SK-N-SH (cell line): ENCODE data around the gene BMAL1. TPM values are rescaled to one million over a fixed set of nuclear protein-coding genes. Genes with fewer than 3 reads are reported as not detected.

ENCODE experiments used
- CTCF ChIA-PET: fragments of 300-600, 350-600 bp; formaldehyde crosslinking; extraction: SDS; loops from one replicate; lab custom pipeline; 2021; lab: Yijun Ruan, JAX
- POLR2A ChIA-PET: fragments of 350-600 bp; sonication (Branson Sonifier 250); formaldehyde crosslinking; extraction: SDS; loops from one replicate; lab custom pipeline; 2020; ENCODE audit warnings: antibody characterized with exemption, inconsistent platforms; lab: Yijun Ruan, JAX
- DNase-seq: peaks from one replicate; pipeline ENCODE4 v3.0.0; 2012
- H2AFZ ChIP-seq: fragments of 200-600 bp; sonication (generic); 2 replicates; pipeline ENCODE4 v1.8.1; 2016; ENCODE audit warnings: antibody characterized with exemption, mild to moderate bottlenecking, low read depth
- H3F3A ChIP-seq: fragments of 200-600 bp; sonication (generic); replicated peaks from 2 replicates; pipeline ENCODE3; 2016; ENCODE audit warnings: antibody characterized with exemption, mild to moderate bottlenecking; ENCODE audit not compliant: insufficient read depth
- H3K27ac ChIP-seq, 2 experiments: fragments of 200-500 bp in 1 of 2; fragments of 200-600 bp in 1 of 2; sonication (Bioruptor generic) in 1 of 2; sonication (generic), shearing (Covaris generic) in 1 of 2; 2 replicates each; pipeline versions ENCODE4 v1.5.1 to v1.6.1; 2014 to 2016; ENCODE audit warnings: low read depth in 2 of 2, inconsistent platforms in 1 of 2, low read length in 1 of 2, mild to moderate bottlenecking in 1 of 2, mixed read lengths in 1 of 2
- H3K27me3 ChIP-seq: fragments of 200-600 bp; sonication (generic), shearing (Covaris generic); 2 replicates; pipeline ENCODE4 v1.6.1; 2016; ENCODE audit warnings: mixed run types; ENCODE audit not compliant: insufficient read depth
- H3K36me3 ChIP-seq, 2 experiments: fragments of 200-500 bp in 1 of 2; fragments of 200-600 bp in 1 of 2; sonication (Bioruptor generic) in 1 of 2; sonication (generic) in 1 of 2; replicated peaks in 1 of 2; 2 replicates each; pipeline versions ENCODE3 to v1.5.1; 2014 to 2016; ENCODE audit warnings: low read length in 1 of 2, mild to moderate bottlenecking in 1 of 2; ENCODE audit not compliant: insufficient read depth in 2 of 2, control insufficient read depth in 1 of 2
- H3K4me1 ChIP-seq, 2 experiments: fragments of 200-500 bp in 1 of 2; fragments of 200-600 bp in 1 of 2; sonication (Bioruptor generic) in 1 of 2; sonication (generic), shearing (Covaris generic) in 1 of 2; 2 replicates each; pipeline versions ENCODE4 v1.5.1 to v1.6.1; 2014 to 2016; ENCODE audit warnings: low read depth in 1 of 2, low read length in 1 of 2, mixed run types in 1 of 2; ENCODE audit not compliant: insufficient read depth in 2 of 2, control insufficient read depth in 1 of 2
- H3K4me2 ChIP-seq: fragments of 200-600 bp; sonication (generic), shearing (Covaris generic); 2 replicates; pipeline ENCODE4 v1.6.1; 2017; ENCODE audit warnings: mixed run types
- H3K4me3 ChIP-seq, 2 experiments: fragments of 200-500 bp in 1 of 2; fragments of 200-600 bp in 1 of 2; sonication (Bioruptor generic) in 1 of 2; sonication (generic), shearing (Covaris generic) in 1 of 2; 2 replicates each; pipeline versions ENCODE4 v1.5.1 to v1.8.1; 2014 to 2016; ENCODE audit warnings: low read depth in 2 of 2, inconsistent platforms in 1 of 2, low read length in 1 of 2, mild to moderate bottlenecking in 1 of 2, mixed read lengths in 1 of 2, moderate library complexity in 1 of 2
- H3K79me2 ChIP-seq: fragments of 200-600 bp; sonication (generic); 2 replicates; pipeline ENCODE4 v1.8.1; 2017; ENCODE audit warnings: mild to moderate bottlenecking; ENCODE audit not compliant: insufficient read depth
- H3K9ac ChIP-seq: fragments of 200-600 bp; sonication (generic); 2 replicates; pipeline ENCODE4 v1.6.1; 2017; ENCODE audit warnings: mixed run types
- H3K9me2 ChIP-seq: fragments of 200-600 bp; sonication (generic); 2 replicates; pipeline ENCODE4 v1.6.1; 2017; ENCODE audit warnings: mixed run types
- H3K9me3 ChIP-seq: fragments of 200-600 bp; sonication (generic); 2 replicates; pipeline ENCODE4 v1.6.1; 2017; ENCODE audit warnings: mixed run types, mild to moderate bottlenecking, moderate library complexity
- H4K20me1 ChIP-seq: fragments of 200-600 bp; sonication (generic); 2 replicates; pipeline ENCODE4 v1.6.1; 2017; ENCODE audit warnings: mild to moderate bottlenecking, mixed run types; ENCODE audit not compliant: insufficient read depth
- CHD2 ChIP-seq: fragments of 150-350 bp; IDR thresholded peaks from 2 replicates; pipeline ENCODE4 v1.6.1; 2018; ENCODE audit warnings: low read length; ENCODE audit not compliant: partially characterized antibody
- ELF1 ChIP-seq: IDR thresholded peaks from 2 replicates; pipeline ENCODE4 v1.4.0; 2012
- EP300 ChIP-seq, 2 experiments: IDR thresholded peaks; 2 replicates each; pipeline versions ENCODE4 v1.4.0 to v1.6.1; 2012; ENCODE audit warnings: borderline replicate concordance in 1 of 2, low read depth in 1 of 2, low read length in 1 of 2
- EZH2phosphoT487 ChIP-seq: fragments of 200-600 bp; sonication (generic); IDR thresholded peaks from 2 replicates; pipeline ENCODE4 v1.6.1; 2017; ENCODE audit warnings: low read depth, mixed run types, mild to moderate bottlenecking, antibody characterized with exemption, moderate library complexity, borderline replicate concordance
- FOSL2 ChIP-seq: IDR thresholded peaks from 2 replicates; pipeline ENCODE4 v1.4.0; 2012; ENCODE audit warnings: low read depth, mild to moderate bottlenecking, moderate library complexity, borderline replicate concordance
- FOXJ3 ChIP-seq: sonication (generic); formaldehyde crosslinking; IDR thresholded peaks from 2 replicates; pipeline ENCODE4 v1.5.1; 2020; ENCODE audit warnings: mild to moderate bottlenecking, missing genetic modification reagents
- GABPA ChIP-seq: IDR thresholded peaks from 2 replicates; pipeline ENCODE4 v1.4.0; 2012; ENCODE audit warnings: low read depth, mild to moderate bottlenecking
- GATA2 ChIP-seq: sonication (generic); formaldehyde crosslinking; IDR thresholded peaks from 2 replicates; pipeline ENCODE4 v1.5.0; 2020; ENCODE audit warnings: mild to moderate bottlenecking, missing genetic modification reagents
- MEF2A ChIP-seq: IDR thresholded peaks from 2 replicates; pipeline ENCODE4 v1.4.0; 2012; ENCODE audit warnings: low read depth, borderline replicate concordance
- MXI1 ChIP-seq: IDR thresholded peaks from 2 replicates; pipeline ENCODE4 v1.6.1; 2012; ENCODE audit warnings: mild to moderate bottlenecking, low read depth, low read length, improper control_type of control experiment
- NFIC ChIP-seq: IDR thresholded peaks from 2 replicates; pipeline ENCODE4 v1.4.0; 2012; ENCODE audit warnings: borderline replicate concordance
- NRF1 ChIP-seq: IDR thresholded peaks from 2 replicates; pipeline ENCODE4 v1.6.1; 2012; ENCODE audit warnings: low read depth, mild to moderate bottlenecking, low read length
- POLR2AphosphoS5 ChIP-seq: IDR thresholded peaks from 2 replicates; pipeline ENCODE4 v1.6.1; 2012; ENCODE audit warnings: low read depth, low read length
- RAD21 ChIP-seq: IDR thresholded peaks from 2 replicates; pipeline ENCODE4 v1.6.1; 2012; ENCODE audit warnings: mild to moderate bottlenecking, low read length
- RCOR1 ChIP-seq: fragments of 150-350 bp; IDR thresholded peaks from 2 replicates; pipeline ENCODE4 v1.6.1; 2017; ENCODE audit warnings: antibody characterized with exemption, low read length
- RFX5 ChIP-seq: IDR thresholded peaks from 2 replicates; pipeline ENCODE4 v1.6.1; 2012; ENCODE audit warnings: mild to moderate bottlenecking, improper control_type of control experiment, low read length
- RXRA ChIP-seq: IDR thresholded peaks from 2 replicates; pipeline ENCODE4 v1.4.0; 2012; ENCODE audit warnings: low read depth, mild to moderate bottlenecking, borderline replicate concordance
- SIN3A ChIP-seq: IDR thresholded peaks from 2 replicates; pipeline ENCODE4 v1.6.1; 2012; ENCODE audit warnings: low read depth, mild to moderate bottlenecking, low read length, moderate library complexity, borderline replicate concordance
- SMC3 ChIP-seq: IDR thresholded peaks from 2 replicates; pipeline ENCODE4 v1.6.1; 2012; ENCODE audit warnings: low read depth, low read length, improper control_type of control experiment
- TAF1 ChIP-seq: IDR thresholded peaks from 2 replicates; pipeline ENCODE4 v1.6.1; 2012; ENCODE audit warnings: low read depth, mild to moderate bottlenecking, low read length, moderate library complexity, borderline replicate concordance
- TCF12 ChIP-seq: IDR thresholded peaks from 2 replicates; pipeline ENCODE4 v1.4.0; 2012
- TEAD4 ChIP-seq: IDR thresholded peaks from 2 replicates; pipeline ENCODE4 v1.4.0; 2012; ENCODE audit warnings: mild to moderate bottlenecking, borderline replicate concordance; ENCODE audit not compliant: insufficient read depth
- WGBS: methylation state at CpG from one replicate; pipeline ENCODE4 v1.1.6; 2017; ENCODE audit warnings: low lambda C conversion rate; 5-methylcytosine and 5-hydroxymethylcytosine counted together
- polyA plus RNA-seq, 3 experiments: library from polyadenylated mRNA; depleted of rRNA; stranded (reverse); fragments of >200 nt; gene quantifications; 2 replicates each; pipeline ENCODE4 v1.2.3, GENCODE V29; 2012
- TF ChIP-seq, protein P1 (sequence below): fragments of 200-600 bp; sonication (generic); IDR thresholded peaks from 2 replicates; pipeline ENCODE4 v1.6.1; 2017; ENCODE audit warnings: antibody characterized with exemption, mild to moderate bottlenecking, moderate library complexity
- TF ChIP-seq, protein P2 (sequence below): IDR thresholded peaks from 2 replicates; pipeline ENCODE4 v1.6.1; 2012; ENCODE audit warnings: mild to moderate bottlenecking, low read depth, low read length, moderate library complexity
- TF ChIP-seq, protein P3 (sequence below): IDR thresholded peaks from 2 replicates; pipeline ENCODE4 v1.4.0; 2012; ENCODE audit warnings: low read depth

The BMAL1 gene
- polyA plus RNA-seq, 1 of the 3 experiments (the other 2 are of a cell fraction) = 6.5 TPM

DNA sequence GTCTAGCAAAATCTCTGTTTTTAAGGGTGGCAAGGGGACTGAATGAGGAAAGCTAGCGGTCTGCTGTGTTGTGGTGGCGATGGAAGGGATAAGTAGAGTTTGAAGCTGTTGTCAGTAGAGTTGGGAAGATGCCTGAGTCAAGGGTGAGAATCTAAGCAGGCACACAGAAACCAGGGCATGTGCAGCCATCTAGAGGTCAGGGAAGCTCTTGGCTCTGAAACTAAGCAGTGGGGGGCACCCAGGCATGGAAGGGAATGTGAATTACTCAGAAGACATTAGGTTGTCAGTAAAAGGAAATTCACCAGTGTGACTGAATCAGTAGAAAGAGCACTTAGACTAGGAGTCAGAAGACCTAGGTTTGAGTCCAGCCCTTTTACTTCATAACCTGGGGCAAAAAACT is 15.4 kb downstream of the BMAL1 start:
- Histone ChIP-seq H3K27ac (no peak overlapping the region), H2AFZ (no peak overlapping the region), H4K20me1 (peaks cover 17% of the 10 kb centered on the region), H3K9ac (no peak overlapping the region), H3K9me3 (no peaks in the 10 kb centered on the region), H3K27me3 (no peaks in the 10 kb centered on the region), H3K9me2 (no peaks in the 10 kb centered on the region), H3K36me3 (no peaks in the 10 kb centered on the region), H3K4me1 (peaks cover 4 to 26% of the 10 kb centered on the region in 2 experiments; a peak in 3 of 4 replicates), H3F3A (peaks cover 6% of the 10 kb centered on the region), H3K79me2 (peaks cover 17% of the 10 kb centered on the region; the same call in 1 of the 2 replicates), H3K4me3 (no peak overlapping the region), H3K4me2 (no peak overlapping the region)
- no peak for TF ChIP-seq TAF1
- no peak for TF ChIP-seq EZH2phosphoT487
- TF ChIP-seq MXI1 = no peak
- no peak for TF ChIP-seq RXRA
- no peak for TF ChIP-seq POLR2AphosphoS5
- TF ChIP-seq, protein P1, sequence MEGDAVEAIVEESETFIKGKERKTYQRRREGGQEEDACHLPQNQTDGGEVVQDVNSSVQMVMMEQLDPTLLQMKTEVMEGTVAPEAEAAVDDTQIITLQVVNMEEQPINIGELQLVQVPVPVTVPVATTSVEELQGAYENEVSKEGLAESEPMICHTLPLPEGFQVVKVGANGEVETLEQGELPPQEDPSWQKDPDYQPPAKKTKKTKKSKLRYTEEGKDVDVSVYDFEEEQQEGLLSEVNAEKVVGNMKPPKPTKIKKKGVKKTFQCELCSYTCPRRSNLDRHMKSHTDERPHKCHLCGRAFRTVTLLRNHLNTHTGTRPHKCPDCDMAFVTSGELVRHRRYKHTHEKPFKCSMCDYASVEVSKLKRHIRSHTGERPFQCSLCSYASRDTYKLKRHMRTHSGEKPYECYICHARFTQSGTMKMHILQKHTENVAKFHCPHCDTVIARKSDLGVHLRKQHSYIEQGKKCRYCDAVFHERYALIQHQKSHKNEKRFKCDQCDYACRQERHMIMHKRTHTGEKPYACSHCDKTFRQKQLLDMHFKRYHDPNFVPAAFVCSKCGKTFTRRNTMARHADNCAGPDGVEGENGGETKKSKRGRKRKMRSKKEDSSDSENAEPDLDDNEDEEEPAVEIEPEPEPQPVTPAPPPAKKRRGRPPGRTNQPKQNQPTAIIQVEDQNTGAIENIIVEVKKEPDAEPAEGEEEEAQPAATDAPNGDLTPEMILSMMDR = no peak
- no peak for TF ChIP-seq FOXJ3 (CRISPR knock-in tag)
- no peak for TF ChIP-seq TCF12
- TF ChIP-seq FOSL2 = no peak
- TF ChIP-seq NFIC = no peak
- ChIA-PET CTCF (interaction anchor here (1.2 to 1.6 kb wide), 2 partner anchors 83 to 109 kb away, joined by 3 read pairs; no protein-coding TSS in a partner anchor), POLR2A (no interaction called here)
- no peak for DNase-seq
- 97% methylated on average over 2 of the region's 2 CpGs for WGBS

DNA sequence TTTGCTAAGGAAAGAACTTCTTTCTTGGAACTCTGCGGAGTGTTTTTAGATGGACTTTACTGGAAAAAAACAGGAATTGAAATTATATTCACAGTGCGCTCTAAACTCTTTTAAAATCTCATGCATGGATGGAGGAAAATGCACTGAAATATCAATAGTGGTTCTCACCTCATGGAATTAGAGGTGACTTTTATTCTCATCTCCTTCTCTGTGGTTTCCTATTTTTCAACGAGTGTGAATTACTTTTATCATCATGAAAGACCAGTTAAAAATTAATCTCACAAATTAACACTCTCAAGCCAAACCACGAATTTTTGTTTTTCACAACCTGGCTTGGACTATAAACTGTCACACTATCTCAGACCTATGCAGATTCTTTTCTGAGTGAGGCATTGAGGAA is 16.6 kb downstream of the BMAL1 start:
- Histone ChIP-seq H3K4me1 (peaks cover 0 to 30% of the 10 kb centered on the region in 2 experiments; a peak in 1 of 4 replicates), H3F3A (no peaks in the 10 kb centered on the region), H3K27me3 (no peaks in the 10 kb centered on the region), H2AFZ (no peak overlapping the region), H3K27ac (no peak overlapping the region), H3K9me3 (no peaks in the 10 kb centered on the region), H4K20me1 (peaks cover 7% of the 10 kb centered on the region), H3K9me2 (no peaks in the 10 kb centered on the region), H3K36me3 (no peaks in the 10 kb centered on the region), H3K79me2 (peaks cover 26% of the 10 kb centered on the region; the same call in 1 of the 2 replicates), H3K9ac (no peak overlapping the region), H3K4me3 (no peak overlapping the region), H3K4me2 (no peak overlapping the region)
- DNase-seq = no peak
- WGBS = 61% methylated on average over 4 of the region's 4 CpGs
- CTCF ChIA-PET = interaction anchor here (0.9 to 6.1 kb wide), 3 partner anchors 41 to 84 kb away, joined by 3 to 40 read pairs (median 3); no protein-coding TSS in a partner anchor
- POLR2A ChIA-PET = no interaction called here
- TF ChIP-seq EZH2phosphoT487 (no peak), MEF2A (no peak), RFX5 (no peak), GABPA (no peak), GATA2 (CRISPR knock-in tag) (no peak), TAF1 (no peak), EP300 (IDR thresholded peaks at IDR 0.05; ENCODE audit: borderline replicate concordance in 1 of 2, low read depth in 1 of 2, low read length in 1 of 2) (no peak), TCF12 (no peak), SIN3A (no peak), ELF1 (no peak), CHD2 (no peak), NRF1 (no peak), SMC3 (no peak), TEAD4 (no peak), RXRA (no peak), RAD21 (no peak), RCOR1 (no peak)
- TF ChIP-seq, protein P2, sequence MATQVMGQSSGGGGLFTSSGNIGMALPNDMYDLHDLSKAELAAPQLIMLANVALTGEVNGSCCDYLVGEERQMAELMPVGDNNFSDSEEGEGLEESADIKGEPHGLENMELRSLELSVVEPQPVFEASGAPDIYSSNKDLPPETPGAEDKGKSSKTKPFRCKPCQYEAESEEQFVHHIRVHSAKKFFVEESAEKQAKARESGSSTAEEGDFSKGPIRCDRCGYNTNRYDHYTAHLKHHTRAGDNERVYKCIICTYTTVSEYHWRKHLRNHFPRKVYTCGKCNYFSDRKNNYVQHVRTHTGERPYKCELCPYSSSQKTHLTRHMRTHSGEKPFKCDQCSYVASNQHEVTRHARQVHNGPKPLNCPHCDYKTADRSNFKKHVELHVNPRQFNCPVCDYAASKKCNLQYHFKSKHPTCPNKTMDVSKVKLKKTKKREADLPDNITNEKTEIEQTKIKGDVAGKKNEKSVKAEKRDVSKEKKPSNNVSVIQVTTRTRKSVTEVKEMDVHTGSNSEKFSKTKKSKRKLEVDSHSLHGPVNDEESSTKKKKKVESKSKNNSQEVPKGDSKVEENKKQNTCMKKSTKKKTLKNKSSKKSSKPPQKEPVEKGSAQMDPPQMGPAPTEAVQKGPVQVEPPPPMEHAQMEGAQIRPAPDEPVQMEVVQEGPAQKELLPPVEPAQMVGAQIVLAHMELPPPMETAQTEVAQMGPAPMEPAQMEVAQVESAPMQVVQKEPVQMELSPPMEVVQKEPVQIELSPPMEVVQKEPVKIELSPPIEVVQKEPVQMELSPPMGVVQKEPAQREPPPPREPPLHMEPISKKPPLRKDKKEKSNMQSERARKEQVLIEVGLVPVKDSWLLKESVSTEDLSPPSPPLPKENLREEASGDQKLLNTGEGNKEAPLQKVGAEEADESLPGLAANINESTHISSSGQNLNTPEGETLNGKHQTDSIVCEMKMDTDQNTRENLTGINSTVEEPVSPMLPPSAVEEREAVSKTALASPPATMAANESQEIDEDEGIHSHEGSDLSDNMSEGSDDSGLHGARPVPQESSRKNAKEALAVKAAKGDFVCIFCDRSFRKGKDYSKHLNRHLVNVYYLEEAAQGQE = no peak
- TF ChIP-seq, protein P3, sequence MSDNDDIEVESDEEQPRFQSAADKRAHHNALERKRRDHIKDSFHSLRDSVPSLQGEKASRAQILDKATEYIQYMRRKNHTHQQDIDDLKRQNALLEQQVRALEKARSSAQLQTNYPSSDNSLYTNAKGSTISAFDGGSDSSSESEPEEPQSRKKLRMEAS = no peak
